HG03565 (cell line): ENCODE data around the gene MRPS34.

Source experiments
- ATAC-seq: cut with Tn5 transposase; IDR thresholded peaks from one replicate; pipeline ENCODE4 v1.9.1; 2021; ENCODE audit warnings: mild to moderate bottlenecking, moderate library complexity; ENCODE audit not compliant: unreplicated experiment

Gene MRPS34

DNA sequence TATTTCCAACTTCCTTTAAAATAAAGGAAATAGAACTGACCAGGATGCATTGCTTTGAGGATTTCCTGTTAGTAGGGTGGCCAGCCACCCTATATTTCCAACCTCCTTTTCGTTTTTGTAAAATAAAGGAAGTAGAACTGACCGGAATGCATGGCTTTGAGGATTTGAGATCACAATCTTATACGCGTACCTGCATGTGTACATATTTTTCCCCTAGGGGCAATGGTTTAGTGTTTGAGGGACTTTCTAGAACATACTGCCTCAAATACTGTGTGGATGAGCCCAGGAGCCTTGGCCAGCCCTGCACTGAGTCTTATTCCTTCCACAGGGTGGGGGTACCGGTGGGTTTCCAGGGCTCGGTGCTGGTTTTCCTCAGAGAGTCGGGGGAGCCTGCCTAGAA, 41.3 kb downstream of the MRPS34 start:
- ATAC-seq, result no peak

- ATAC-seq, result no peak
Observed at GRCh38 chr16:1731073-1731472, 41.9 kb downstream of the MRPS34 start.

GRCh38 chr16:1729445-1729844, 43.5 kb downstream of the MRPS34 start:
- no peak for ATAC-seq

DNA sequence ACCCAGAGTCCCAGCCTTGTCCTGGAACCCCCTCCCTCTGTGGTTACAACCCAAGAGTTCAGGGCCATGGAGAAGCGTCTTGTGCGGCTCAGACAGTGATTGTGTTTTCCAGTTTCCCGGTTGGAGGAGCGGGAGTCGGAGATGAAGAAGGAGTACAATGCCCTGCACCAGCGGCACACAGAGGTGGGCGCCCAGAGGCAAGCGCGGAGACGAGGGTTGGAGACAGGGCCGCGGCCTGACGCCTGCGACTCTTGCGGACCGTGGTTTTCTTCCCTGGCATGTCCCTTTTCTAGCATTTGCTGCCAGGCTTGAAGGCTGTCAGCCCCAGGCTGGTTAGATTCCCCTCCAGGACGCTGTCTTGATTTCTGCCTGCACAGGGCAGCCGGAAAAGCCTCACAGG, 43.9 kb downstream of the MRPS34 start:
- no peak for ATAC-seq

DNA sequence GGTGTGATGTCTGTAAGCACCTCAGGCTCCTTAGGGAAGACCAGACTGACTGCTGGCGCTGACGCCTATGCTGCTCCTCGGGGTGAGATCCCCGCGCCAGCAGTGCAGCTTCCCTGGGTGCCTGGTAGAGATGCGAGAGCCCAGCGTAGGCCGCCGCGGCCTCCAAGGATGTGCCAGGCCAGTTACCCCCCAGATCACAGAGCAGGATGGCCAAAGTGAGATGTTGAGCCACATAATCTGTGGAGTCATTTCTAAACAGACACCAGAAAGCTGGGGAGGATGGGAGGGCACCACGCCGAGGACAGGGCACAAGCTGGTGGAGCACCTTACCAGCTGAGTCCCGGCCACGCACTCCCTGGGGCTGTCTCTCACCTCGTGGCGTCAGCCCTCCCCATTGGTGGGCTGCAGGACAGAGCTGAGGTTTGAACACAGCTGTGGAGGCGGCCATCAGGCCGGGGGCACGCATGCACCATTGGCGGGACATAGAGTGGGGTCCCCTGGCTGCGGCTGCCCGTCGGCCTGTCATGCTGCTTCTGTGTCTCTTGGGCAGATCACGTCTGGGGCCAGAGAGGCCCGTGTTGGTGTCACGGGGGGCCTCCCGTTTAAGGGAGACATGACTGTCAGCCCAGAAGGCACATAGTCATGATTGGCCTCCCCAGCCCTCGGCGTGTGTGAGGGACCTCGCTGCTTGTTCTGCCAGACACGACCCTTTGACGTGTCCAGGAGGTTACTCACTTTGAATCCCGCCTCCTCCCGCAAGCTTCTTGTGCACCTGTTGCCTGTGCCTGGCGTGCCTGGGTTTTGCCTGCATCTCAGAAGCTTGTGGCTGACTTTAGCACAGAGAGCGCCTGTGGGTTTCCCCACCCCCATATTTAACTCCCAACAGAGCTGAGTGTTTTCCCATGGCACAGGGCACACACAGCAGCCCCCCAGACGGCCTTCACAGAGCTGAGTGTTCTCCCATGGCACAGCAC, 45.0 kb downstream of the MRPS34 start:
- no peak for ATAC-seq

DNA sequence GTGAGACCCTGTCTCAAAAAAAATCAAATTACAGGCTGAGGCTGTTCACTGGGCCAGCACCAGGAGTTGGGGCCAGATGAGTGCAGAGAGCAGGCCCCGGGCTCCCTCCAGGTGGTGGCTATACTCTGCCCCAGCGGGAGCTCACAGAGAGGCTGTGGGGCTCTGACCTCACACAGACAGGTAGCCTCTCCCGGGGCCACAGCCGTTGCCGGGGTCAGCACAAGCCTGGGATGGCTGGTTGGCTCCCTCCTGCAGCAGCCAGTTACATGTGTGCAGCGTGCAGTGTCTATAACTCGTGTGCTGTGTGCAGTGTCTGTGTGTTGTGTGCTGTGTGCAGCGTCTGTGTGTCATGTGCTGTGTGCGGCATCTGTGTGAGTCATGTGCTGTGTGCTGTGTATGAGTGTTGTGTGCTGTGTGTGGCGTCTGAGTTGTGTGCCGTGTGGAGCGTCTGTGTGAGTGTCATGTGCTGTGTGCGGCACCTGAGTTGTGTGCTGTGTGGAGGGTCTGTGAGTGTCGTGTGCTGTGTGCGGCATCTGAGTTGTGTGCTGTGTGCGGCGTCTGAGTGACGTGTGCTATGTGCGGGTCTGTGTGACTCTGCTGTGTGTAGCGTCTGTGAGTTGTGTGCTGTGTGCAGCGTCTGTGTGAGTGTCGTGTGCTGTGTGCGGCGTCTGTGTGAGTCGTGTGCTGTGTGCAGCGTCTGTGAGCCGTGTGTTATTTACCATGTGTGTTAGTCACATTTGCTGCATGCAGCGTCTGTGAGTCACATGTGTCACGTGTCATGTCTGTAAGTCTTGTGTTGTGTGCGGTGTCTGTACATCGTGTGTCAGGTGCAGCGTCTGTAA, 46.1 kb downstream of the MRPS34 start:
- ATAC-seq, result no peak

GRCh38 chr16:1724491-1724890, 48.4 kb downstream of the MRPS34 start:
- no peak for ATAC-seq

DNA sequence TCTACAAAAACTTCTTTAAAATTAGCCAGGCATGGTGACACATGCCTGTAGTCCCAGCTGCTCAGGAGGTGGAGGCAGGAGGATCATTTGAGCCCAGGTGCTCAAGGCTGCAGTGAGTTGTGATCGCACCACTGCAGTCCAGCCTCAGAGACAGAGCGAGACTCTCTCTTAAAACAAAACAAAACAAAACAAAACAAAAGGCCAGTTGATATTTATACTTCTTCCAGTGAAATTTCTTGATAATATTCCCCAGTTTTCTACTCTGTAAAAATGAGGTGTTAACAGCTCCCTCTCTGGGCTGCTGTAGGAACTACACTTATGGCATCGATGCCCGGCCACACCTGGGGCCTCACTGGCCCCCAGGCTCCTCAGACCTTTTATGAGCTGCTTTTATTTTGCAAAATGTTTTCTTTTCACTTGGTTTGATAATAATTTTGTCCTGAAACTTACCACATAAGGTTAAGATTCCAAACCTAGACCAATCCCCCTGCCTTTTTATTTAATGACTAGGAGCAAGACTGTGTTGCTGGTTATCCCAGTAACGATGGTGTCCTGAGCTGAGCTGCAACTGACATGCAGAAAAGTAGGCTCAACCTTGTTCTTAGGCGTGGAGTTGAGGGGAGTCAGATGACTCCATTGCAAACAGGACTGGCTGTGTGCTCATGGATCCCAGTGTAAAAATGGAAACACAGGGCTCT, 49.3 kb downstream of the MRPS34 start:
- ATAC-seq, result no peak
